ENCODE data around the gene PALD1.
A peak's percentile ranks its signal among the peaks of the same experiment; 100 is the strongest.

The PALD1 gene

GRCh38 chr10:70557876-70558275 lies 79.3 kb downstream of the PALD1 start:
- DNase-seq (ENCODE audit: insufficient read length, low spot score) (no peak), FAIRE-seq (no peak)
- TF ChIP-seq CTCF (IDR thresholded peaks at IDR 0.05; ENCODE audit: insufficient read depth, missing control alignments), result no peak

GRCh38 chr10:70558295-70558694 lies 79.7 kb downstream of the PALD1 start:
- FAIRE-seq (no peak), DNase-seq (ENCODE audit: insufficient read length, low spot score) (no peak)
- TF ChIP-seq CTCF (IDR thresholded peaks at IDR 0.05; ENCODE audit: insufficient read depth, missing control alignments), result no peak

GRCh38 chr10:70558871-70559810 lies 80.6 kb downstream of the PALD1 start:
- no peak for FAIRE-seq
- DNase-seq (ENCODE audit: insufficient read length, low spot score), result no peak
- TF ChIP-seq CTCF (IDR thresholded peaks at IDR 0.05; ENCODE audit: insufficient read depth, missing control alignments), result peak; percentile 41

GRCh38 chr10:70559861-70560260 lies 81.3 kb downstream of the PALD1 start:
- no peak for TF ChIP-seq CTCF (IDR thresholded peaks at IDR 0.05; ENCODE audit: insufficient read depth, missing control alignments)

GRCh38 chr10:70560511-70560941 lies 82.0 kb downstream of the PALD1 start:
- FAIRE-seq (no peak), DNase-seq (ENCODE audit: insufficient read length, low spot score) (no peak)

More at GRCh38 chr10:70559861-70560260, 81.3 kb downstream of the PALD1 start:
- DNase-seq (ENCODE audit: insufficient read length, low spot score), result no peak
- no peak for FAIRE-seq

GRCh38 chr10:70561070-70561469 lies 82.5 kb downstream of the PALD1 start:
- FAIRE-seq (no peak), DNase-seq (ENCODE audit: insufficient read length, low spot score) (no peak)
- no peak for TF ChIP-seq CTCF (IDR thresholded peaks at IDR 0.05; ENCODE audit: insufficient read depth, missing control alignments)

More at GRCh38 chr10:70560511-70560941, 82.0 kb downstream of the PALD1 start:
- no peak for TF ChIP-seq CTCF (IDR thresholded peaks at IDR 0.05; ENCODE audit: insufficient read depth, missing control alignments)

- DNase-seq (ENCODE audit: insufficient read length, low spot score) (no peak), FAIRE-seq (no peak)
- TF ChIP-seq CTCF (IDR thresholded peaks at IDR 0.05; ENCODE audit: insufficient read depth, missing control alignments), result no peak
Measured at GRCh38 chr10:70561558-70561957, 83.0 kb downstream of the PALD1 start.

Measured in D721Med (cell line).